ENCODE results near the gene COG1. TPM values are rescaled to one million over a fixed set of nuclear protein-coding genes. Genes with fewer than 3 reads are reported as not detected.
A peak's percentile ranks its signal among the peaks of the same experiment; 100 is the strongest.

Gene COG1
- total RNA-seq, 2 donors from 2014 or later = 27.4 to 28.0 TPM

DNA sequence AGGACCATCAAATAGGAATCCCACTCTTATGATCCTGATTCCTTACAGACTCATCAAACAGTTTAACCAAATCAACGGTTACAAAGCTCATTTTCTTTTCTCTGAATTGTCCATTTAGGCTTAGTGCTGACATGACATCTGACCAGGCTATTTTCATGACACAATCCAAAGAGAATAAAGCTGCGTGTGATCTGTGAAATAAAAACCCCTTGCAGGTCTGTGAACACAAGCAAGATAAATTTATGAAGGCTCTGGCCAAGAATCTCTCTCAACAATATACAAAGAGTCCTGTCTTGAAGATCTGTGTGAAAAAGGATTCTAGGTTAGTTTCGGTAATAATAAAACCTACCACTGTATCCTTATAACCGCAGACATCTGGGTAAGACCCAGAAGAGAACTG is 22.0 kb downstream of the COG1 start:
- ATAC-seq = no peak
- H3K9me3 Mint-ChIP-seq = no peaks in the 10 kb centered on the region
- peak overlapping the region in 1 of 2 donors; percentile 34 for H3K27ac Mint-ChIP-seq
- H3K27me3 Mint-ChIP-seq = no peaks in the 10 kb centered on the region
- DNase-seq (ENCODE audit: low spot score) = no peak
- no peak overlapping the region for H3K4me3 Mint-ChIP-seq
- peaks cover 26 to 30% of the 10 kb centered on the region in 2 donors for H3K4me1 Mint-ChIP-seq (ENCODE audit: low read depth in 2 of 2)
- peaks cover 12% of the 10 kb centered on the region for H3K36me3 Mint-ChIP-seq

DNA sequence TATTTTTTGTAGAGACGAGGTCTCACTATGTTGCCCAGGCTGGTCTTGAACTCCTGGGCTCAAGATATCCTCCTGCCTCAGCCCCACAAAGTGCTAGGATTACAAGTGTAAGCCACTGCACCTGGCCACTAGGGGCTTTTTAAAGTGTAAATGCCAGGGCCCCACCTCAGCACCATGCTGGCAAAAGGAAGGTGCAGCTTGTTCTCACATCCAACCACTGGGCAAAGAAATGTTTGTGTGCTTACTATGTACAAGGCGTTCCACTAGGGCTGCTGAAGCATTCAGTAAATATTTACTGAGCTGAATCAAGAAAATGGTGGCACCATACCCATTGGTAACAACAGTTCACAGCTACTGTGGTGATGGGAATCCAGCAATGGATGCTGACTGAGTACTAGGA is 22.6 kb downstream of the COG1 start:
- H3K27me3 Mint-ChIP-seq = no peaks in the 10 kb centered on the region
- H3K4me3 Mint-ChIP-seq = no peak overlapping the region
- H3K27ac Mint-ChIP-seq = peak overlapping the region in 1 of 2 donors; percentile 34
- DNase-seq (ENCODE audit: low spot score) (no peak), ATAC-seq (no peak)
- no peaks in the 10 kb centered on the region for H3K9me3 Mint-ChIP-seq
- peaks cover 10% of the 10 kb centered on the region for H3K36me3 Mint-ChIP-seq
- H3K4me1 Mint-ChIP-seq (ENCODE audit: low read depth in 2 of 2) = peaks cover 24 to 30% of the 10 kb centered on the region in 2 donors

DNA sequence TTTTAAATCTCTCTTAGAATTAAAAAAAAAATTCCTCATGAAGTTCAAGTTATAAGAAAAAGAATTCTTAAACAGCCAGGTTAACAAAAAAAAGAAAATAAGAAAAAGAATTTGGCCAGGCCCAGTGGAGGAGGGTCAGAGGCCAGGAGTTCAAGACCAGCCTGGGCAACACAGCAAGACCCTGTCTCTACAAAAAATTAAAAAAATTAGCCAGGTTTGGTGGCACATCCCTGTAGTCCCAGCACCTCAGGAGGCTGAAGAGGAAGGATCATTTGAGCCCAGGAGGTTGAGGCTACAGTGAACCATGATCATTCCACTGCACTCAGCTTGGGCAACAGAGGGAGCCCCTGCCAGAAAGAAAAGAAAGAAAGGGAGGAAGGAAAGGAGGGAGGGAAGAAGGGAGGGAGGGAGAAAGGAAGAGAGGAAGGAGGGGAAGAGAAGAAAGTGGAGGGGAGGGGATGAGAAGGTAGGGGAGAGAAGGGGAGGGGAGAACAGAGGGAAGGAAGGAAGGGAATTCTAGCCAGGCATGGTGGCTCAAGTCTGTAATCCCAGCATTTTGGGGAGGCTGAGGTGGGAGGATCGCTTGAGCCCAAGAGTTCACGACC is 30.9 kb downstream of the COG1 start:
- H3K36me3 Mint-ChIP-seq = peaks cover 6% of the 10 kb centered on the region
- H3K4me1 Mint-ChIP-seq (ENCODE audit: low read depth in 2 of 2) = peaks cover 27 to 40% of the 10 kb centered on the region in 2 donors
- H3K27me3 Mint-ChIP-seq = no peaks in the 10 kb centered on the region
- no peak overlapping the region for H3K4me3 Mint-ChIP-seq
- DNase-seq (ENCODE audit: low spot score) (no peak), ATAC-seq (no peak)
- no peaks in the 10 kb centered on the region for H3K9me3 Mint-ChIP-seq
- H3K27ac Mint-ChIP-seq = peak overlapping the region; percentile 58 to 62

DNA sequence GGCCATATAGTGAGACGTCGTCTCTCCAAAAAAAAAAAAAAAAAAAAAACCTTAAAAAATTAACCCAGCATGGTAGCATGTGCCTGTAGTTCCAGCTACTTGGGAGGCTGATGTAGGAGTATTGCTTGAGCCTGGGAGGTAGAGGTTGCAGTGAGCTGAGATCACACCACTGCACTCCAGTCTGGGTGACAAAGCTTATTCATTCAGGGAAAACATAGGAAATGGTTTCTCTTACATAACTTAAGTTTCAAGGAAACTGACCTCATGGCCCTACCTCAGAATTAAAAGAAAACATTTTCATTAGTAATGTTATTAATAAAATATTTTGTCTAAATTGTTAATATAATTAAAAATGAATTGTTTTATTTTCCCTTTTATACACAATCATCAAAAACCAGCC is 31.4 kb downstream of the COG1 start:
- no peak for ATAC-seq
- Mint-ChIP-seq H3K27ac (peak overlapping the region; percentile 61 to 62), H3K27me3 (no peaks in the 10 kb centered on the region), H3K4me1 (ENCODE audit: low read depth in 2 of 2) (peaks cover 32 to 45% of the 10 kb centered on the region in 2 donors), H3K4me3 (peak overlapping the region; percentile 70), H3K9me3 (no peaks in the 10 kb centered on the region), H3K36me3 (peaks cover 6% of the 10 kb centered on the region)
- DNase-seq (ENCODE audit: low spot score) = no peak

DNA sequence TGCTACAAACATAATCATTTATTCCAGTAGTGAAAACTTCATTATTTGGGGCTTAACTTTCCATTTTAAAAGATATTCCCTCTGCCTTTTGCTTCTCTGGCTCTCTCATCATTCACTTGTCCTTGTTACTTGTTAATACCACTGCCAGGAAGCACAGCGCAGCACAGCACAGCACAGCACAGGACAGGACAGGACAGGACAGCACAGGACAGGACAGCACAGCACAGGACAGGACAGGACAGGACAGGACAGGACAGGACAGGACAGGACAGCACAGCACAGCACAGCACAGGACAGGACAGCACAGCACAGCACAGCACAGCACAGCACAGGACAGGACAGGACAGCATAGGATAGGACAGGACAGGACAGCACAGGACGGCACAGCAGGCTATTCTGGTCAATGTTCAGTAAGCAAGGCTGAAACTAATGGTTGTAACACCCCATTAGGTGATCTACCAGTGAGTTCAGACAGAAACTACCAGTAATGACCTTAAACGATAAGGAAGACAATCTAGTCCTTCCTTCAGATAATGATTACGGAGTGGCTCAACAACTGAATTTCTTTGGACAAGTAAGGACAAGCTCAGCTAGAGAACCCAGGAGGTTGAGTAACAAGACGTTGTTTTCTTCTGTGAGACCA is 31.9 kb downstream of the COG1 start:
- Mint-ChIP-seq H3K27me3 (no peaks in the 10 kb centered on the region), H3K9me3 (no peaks in the 10 kb centered on the region), H3K27ac (peak overlapping the region; percentile 54 to 61), H3K36me3 (peaks cover 6% of the 10 kb centered on the region), H3K4me3 (peak overlapping the region; percentile 70), H3K4me1 (ENCODE audit: low read depth in 2 of 2) (peaks cover 35 to 48% of the 10 kb centered on the region in 2 donors)
- DNase-seq (ENCODE audit: low spot score) = no peak
- ATAC-seq = no peak

DNA sequence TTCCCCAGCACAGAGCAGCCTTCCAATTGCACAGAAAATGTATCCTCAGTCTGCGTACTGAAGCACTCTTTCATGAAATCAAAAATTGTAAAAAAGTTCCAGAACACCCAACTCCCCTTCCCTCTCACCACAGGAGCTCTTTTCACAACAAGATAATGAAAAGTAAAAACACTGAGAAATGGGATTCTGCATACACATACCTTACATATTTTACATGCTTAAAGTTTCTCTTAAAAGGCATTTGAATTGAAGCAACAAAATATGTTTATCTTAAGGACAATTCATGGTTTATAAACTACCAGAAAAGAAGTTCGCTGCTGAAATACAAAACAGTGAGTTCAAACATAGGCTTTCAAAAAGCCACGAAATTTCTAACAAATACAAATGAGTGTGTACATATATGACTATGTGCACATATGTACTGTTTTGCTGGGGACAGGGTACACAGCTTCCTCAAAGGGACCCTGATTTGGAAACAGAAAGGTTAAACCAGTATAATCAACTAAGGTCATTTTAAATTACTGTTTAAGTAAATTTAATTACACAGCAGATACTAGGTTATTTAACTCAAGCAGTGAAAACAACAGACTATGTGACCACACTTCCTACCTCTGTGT is 33.8 kb downstream of the COG1 start:
- Mint-ChIP-seq H3K4me3 (peak overlapping the region; percentile 81), H3K9me3 (no peaks in the 10 kb centered on the region), H3K27me3 (no peaks in the 10 kb centered on the region), H3K36me3 (peaks cover 6% of the 10 kb centered on the region), H3K4me1 (ENCODE audit: low read depth in 2 of 2) (peaks cover 41 to 64% of the 10 kb centered on the region in 2 donors), H3K27ac (peak overlapping the region; percentile 80 to 95)
- ATAC-seq = peak in 1 of 2 donors; percentile 81
- DNase-seq (ENCODE audit: low spot score) = no peak

DNA sequence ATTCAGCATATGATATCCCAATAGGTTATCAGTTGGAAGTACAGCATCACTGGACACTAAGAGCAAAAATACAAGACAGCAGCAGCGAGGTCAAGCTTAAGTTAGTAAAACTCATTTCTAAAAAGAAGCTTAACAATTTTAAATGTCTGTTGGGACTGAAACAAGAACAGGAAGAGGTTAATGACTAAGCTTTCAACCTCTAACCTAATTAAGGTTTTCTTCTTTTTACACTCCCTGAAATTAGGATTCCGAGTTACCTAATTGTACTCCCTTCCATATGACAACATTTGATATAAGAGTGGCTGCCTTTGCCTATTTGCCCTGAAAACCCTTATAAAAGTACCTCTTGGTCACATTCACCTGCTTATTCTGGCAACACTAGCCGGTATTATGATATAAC is 34.5 kb downstream of the COG1 start:
- Mint-ChIP-seq H3K4me1 (ENCODE audit: low read depth in 2 of 2) (peaks cover 41 to 64% of the 10 kb centered on the region in 2 donors), H3K27ac (peak overlapping the region; percentile 80 to 95), H3K4me3 (peak overlapping the region; percentile 81), H3K9me3 (no peaks in the 10 kb centered on the region), H3K27me3 (no peaks in the 10 kb centered on the region), H3K36me3 (peaks cover 6% of the 10 kb centered on the region)
- ATAC-seq (peak in 1 of 2 donors; percentile 14), DNase-seq (ENCODE audit: low spot score) (no peak)

DNA sequence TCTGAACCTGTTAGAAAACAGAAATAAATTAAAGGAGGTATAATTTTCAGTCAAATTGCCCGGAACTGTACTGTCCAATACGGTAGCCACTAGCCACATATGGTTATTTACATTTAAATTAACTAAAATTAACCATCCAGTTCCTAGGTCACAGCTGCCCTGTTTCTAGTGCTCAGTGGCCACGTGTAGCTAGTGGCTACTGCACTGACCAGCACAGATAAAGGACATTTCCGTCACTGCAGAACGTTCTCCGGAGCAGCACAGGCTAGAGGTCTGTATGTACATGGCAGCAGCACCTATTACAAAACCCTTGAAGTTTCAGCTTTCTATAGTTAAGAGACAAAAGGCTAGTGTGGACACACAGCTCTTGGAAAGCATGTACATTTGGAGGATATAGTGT is 35.1 kb downstream of the COG1 start:
- Mint-ChIP-seq H3K27me3 (no peaks in the 10 kb centered on the region), H3K9me3 (no peaks in the 10 kb centered on the region), H3K4me1 (ENCODE audit: low read depth in 2 of 2) (peaks cover 42 to 66% of the 10 kb centered on the region in 2 donors), H3K4me3 (peak overlapping the region; percentile 81), H3K27ac (peak overlapping the region; percentile 80 to 95), H3K36me3 (peaks cover 6% of the 10 kb centered on the region)
- ATAC-seq (no peak), DNase-seq (ENCODE audit: low spot score) (no peak)

DNA sequence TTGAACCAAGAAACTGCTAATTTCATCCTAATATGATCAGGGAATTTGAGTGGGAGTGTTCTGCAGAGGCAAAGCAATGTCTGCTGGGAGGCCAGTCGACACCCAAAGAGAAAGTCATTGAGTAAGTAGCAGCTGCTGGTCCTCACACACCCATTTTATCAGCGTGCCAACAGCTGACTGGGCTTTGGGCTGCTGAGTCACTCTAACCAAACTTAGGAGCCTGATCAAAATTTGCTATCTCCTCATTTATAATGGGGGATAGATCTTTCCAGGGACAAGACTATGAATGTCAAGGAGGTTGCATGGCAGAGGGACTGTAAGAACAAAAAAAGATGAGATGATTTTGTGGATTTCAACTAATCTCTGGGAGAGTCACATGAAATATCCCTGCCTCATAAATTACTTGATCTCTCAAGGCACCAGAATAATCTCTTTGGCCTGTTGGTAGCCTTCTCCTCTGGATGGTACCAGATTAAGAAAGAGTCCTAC is 35.9 kb downstream of the COG1 start:
- Mint-ChIP-seq H3K4me1 (ENCODE audit: low read depth in 2 of 2) (peaks cover 49 to 71% of the 10 kb centered on the region in 2 donors), H3K4me3 (peak overlapping the region; percentile 81), H3K36me3 (peaks cover 6% of the 10 kb centered on the region), H3K9me3 (no peaks in the 10 kb centered on the region), H3K27ac (peak overlapping the region; percentile 81 to 95), H3K27me3 (no peaks in the 10 kb centered on the region)
- DNase-seq (ENCODE audit: low spot score) = peak; percentile 64
- ATAC-seq = peak in 1 of 2 donors; percentile 39

DNA sequence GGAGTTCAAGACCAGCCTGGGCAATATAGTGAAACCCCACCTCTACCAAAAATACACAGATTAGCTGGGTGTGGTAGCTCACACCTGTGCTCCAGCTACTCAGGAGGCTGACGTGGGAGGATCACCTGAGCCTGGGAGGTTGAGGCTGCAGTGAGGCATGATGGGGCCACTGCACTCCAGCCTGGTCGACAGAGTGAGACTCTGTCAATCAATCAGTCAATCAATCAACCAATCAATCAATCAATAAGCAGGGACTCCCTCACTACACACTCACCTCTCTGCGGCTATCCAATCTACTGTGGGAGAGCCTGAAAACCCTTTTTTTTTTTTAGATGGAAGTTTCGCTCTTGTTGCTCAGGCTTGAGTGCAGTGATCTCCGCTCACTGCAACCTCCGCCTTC is 37.2 kb downstream of the COG1 start:
- Mint-ChIP-seq H3K9me3 (no peaks in the 10 kb centered on the region), H3K27me3 (no peaks in the 10 kb centered on the region), H3K27ac (peak overlapping the region; percentile 95 to 97), H3K4me1 (ENCODE audit: low read depth in 2 of 2) (peaks cover 42 to 63% of the 10 kb centered on the region in 2 donors), H3K4me3 (peak overlapping the region; percentile 96), H3K36me3 (peaks cover 6% of the 10 kb centered on the region)
- ATAC-seq = no peak
- DNase-seq (ENCODE audit: low spot score) = no peak

DNA sequence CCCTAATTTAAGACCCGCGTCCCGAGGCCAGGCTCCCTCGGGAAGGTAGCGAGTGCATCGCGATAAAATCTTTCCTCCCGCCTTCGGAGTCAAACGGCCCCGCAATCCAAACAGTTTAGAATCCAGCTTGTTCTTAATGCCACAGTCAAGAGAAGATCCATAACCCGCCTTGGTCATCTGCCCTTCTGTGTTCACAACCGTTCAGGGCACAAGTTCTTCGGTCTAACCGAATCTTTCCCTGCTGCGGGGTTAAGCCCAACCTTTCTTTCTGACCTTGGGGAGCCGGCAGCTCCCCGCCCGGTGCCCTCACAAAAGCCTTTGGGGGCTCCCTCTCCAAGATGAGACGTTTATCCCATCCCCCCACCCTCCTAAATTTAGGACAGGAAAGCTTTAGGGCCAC is 38.5 kb downstream of the COG1 start:
- Mint-ChIP-seq H3K4me1 (ENCODE audit: low read depth in 2 of 2) (peaks cover 41 to 59% of the 10 kb centered on the region in 2 donors), H3K27ac (peak overlapping the region; percentile 95 to 97), H3K36me3 (peaks cover 16% of the 10 kb centered on the region), H3K4me3 (peak overlapping the region; percentile 96), H3K27me3 (no peaks in the 10 kb centered on the region), H3K9me3 (no peaks in the 10 kb centered on the region)
- ATAC-seq = no peak
- DNase-seq (ENCODE audit: low spot score) = no peak

DNA sequence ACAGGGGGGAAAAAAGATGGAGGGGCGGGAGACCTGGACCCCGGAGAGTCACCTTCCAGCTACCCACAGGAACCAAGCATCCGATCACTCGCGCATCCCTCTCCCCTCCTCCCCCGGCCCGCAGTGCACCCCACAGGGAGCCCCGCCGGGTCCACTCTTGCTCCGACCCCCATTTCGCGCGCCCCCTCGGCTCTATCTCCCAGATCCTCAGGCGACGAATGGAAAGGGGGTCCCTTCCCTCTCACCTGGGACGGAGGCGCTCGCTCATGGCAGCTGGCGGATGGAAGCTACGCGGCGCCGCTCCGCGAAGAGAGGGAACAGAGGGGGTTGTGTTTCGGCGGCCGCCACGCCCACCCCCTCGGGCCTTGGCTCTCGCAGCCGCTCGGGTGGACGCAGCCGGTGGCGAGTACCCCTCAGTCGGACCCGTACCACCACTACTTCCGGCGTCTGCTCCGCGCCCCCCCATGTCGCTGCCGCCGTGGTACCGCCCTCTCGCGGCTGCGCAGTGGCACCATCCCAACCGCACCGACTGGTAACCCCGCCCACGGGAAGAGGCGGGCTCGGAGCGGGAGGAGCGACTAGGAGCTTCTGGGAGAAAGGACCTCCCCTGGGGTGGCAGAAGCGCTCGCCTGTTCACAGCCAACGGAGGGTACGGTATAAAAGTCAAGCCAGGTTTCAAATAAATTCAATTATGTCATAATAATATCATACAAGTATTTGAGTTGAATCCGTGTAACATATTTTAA is 39.2 kb downstream of the COG1 start:
- no peaks in the 10 kb centered on the region for H3K9me3 Mint-ChIP-seq
- DNase-seq (ENCODE audit: low spot score) = peak; percentile 97
- H3K4me1 Mint-ChIP-seq (ENCODE audit: low read depth in 2 of 2) = peaks cover 37 to 54% of the 10 kb centered on the region in 2 donors

DNA sequence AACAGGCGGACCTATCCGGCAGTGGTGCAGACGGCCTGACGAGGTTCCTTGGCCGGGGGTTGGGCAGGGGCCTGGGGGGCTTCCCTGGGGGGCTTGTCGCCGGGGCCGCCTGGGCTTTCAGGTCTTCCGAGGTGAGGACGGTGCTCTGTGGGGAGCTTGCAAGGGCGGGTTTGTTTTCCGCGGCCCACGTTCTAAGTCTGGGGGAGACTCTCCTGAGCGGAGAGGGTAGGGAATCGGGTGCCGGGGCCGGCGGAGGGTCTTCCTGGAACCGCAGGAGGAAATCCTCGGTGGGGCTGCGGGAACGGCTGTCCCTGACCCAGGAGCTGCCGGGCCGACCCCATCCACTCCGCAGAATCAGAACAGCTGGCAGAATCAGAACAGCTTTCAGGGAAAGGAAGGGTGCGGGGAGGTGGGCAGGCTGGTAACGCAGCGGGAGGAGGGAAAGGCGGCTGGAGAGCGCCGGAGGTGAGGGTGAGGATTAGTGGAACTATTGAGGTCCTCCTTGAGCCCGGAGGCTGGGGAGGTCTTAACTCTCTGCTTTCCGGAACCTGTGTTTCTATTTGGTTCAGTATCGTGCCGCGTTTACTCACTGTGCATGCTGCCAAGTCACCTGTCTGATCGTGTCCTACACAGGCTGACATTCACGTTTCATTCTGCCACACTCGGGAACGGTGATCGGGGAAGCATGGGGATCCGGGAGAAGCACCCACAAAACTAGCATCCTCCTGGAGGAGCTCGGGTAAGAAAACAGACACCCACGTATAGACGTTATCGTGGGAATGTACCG is 39.9 kb downstream of the COG1 start:
- Mint-ChIP-seq H3K9me3 (no peaks in the 10 kb centered on the region), H3K4me3 (peak overlapping the region; percentile 96), H3K4me1 (ENCODE audit: low read depth in 2 of 2) (peaks cover 34 to 52% of the 10 kb centered on the region in 2 donors), H3K36me3 (peaks cover 17% of the 10 kb centered on the region), H3K27ac (peak overlapping the region; percentile 95 to 97), H3K27me3 (no peaks in the 10 kb centered on the region)
- DNase-seq (ENCODE audit: low spot score) (no peak), ATAC-seq (peak; percentile 51 to 55)

More for the DNA sequence above, 39.2 kb downstream of the COG1 start:
- Mint-ChIP-seq H3K36me3 (peaks cover 12% of the 10 kb centered on the region), H3K27ac (peak overlapping the region; percentile 95 to 97), H3K4me3 (peak overlapping the region; percentile 96), H3K27me3 (no peaks in the 10 kb centered on the region)
- peak; percentile 95 to 98 for ATAC-seq

Data from natural killer cell treated with Interleukin-12 subunit alpha and Interleukin-12 subunit beta and Interleukin-15 and Interleukin-18, amount 100 ng/mL, for 72 hours (primary cell).